ENCODE data around the gene PRKAR1B.
"Not testable (repeated sequence)": the region's sequence is repeated elsewhere in the genome, so short reads cannot be mapped to it uniquely, and the experiment has no call there.

PRKAR1B gene

DNA sequence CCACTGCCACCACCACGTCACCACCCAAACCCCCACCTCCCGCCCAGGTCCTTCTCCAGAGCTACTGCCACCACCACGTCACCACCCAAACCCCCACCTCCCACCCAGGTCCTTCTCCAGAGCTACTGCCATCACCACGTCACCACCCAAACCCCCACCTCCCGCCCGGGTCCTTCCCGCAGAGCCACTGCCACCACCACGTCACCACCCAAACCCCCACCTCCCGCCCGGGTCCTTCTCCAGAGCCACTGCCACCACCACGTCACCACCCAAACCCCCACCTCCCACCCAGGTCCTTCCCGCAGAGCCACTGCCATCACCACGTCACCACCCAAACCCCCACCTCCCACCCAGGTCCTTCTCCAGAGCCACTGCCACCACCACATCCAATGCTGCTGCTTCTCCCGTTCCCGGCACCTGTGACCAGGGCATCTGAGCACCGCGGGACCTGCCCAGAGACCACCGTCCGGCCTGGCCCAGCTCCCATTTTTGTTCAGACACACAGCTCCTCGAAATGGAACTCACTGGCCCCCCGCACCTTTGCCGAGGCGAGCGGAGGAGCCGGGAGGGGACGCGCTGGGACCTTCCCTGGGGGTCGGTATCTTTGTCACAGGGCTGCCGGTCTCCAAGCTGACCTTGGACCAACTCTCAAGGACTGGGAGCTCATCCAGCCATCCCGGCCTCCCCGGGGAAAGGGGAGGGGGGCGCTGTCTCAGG is 174.8 kb downstream of the PRKAR1B start:
- not testable (repeated sequence) for H3K27ac ChIP-seq; DNase-seq (ENCODE audit: low read depth, low spot score)

GRCh38 chr7:551615-551970 is 175.5 kb downstream of the PRKAR1B start:
- DNase-seq (ENCODE audit: low read depth, low spot score); H3K27ac ChIP-seq: not testable (repeated sequence)

GRCh38 chr7:550881-551614 is 176.0 kb downstream of the PRKAR1B start:
- no peak overlapping the region for H3K27ac ChIP-seq
- no peak for DNase-seq (ENCODE audit: low read depth, low spot score)

DNA sequence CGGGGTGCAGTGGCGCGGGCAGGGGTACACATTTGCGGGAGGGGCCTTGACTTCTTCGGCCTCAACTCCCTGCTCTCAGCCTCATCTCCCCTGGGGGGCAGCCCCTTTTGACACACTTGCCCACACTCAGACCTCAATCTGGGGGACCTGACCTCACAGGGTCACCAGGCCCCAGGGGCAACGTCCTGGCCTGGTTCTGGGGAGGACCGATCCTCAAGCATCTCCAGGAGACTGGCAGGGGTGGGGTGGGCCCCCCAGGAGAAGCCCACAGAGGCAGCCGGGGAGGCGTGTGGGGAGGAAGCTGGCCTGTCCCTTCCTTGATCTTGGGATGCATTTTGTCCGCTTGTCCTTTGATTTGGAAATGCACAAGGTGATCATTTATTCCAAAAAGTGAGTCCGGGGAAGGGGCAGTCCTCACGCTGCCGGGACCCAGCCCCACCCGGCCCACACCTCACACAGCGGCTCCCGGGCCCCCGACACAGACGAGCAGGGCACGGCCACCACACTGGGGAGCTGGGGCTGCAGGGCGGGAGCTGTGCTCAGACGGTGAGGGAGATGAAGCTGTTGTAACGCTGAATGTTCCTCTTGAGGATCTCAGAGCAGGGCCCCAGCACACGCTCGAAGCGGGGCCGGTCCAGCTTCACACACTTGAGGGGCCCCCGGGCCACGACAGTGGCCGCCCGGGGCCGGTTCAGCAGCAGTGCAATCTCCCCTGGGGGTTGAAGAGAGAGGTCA is 177.0 kb downstream of the PRKAR1B start:
- H3K27ac ChIP-seq: no peak overlapping the region
- DNase-seq (ENCODE audit: low read depth, low spot score): no peak

DNA sequence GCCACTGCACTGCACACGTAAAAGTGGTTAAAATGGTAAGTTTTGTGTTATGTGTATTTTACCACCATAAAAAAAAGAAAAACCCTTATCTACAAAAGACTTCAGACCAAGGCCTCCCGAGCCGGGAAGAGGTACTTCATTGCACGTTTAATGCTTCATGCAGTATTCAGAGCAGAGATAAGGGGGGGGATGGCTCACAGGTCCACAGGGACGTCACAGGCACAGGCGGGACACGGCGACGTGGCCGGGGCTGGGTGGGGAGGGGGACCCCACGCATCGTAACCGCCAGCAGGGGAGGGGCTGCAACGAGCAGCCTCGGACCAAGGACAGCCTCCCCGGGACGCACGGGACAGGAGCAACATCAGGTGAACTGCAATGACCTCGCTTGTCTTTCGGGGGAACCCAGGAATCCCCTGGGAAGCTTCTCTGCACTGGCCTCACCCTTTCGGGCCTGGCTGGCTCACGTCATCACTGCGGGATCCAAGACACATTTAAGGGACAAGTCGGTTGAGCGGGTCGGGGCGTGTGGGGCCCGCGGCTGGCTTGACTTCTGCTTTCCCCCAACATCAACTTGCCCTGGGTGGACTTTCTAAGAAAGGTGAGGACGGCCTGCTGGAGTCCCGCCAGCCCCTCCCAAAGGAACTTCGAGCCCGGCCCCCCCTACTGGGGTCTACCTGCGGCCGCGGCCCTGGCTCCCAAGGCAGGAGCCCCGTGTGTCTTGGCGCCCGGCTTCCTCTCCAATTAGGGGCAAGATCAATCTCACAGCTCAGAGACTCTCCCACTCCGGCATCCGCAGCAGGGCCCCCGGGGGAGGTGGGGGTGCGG is 177.8 kb downstream of the PRKAR1B start:
- no peak overlapping the region for H3K27ac ChIP-seq
- DNase-seq (ENCODE audit: low read depth, low spot score): no peak

DNA sequence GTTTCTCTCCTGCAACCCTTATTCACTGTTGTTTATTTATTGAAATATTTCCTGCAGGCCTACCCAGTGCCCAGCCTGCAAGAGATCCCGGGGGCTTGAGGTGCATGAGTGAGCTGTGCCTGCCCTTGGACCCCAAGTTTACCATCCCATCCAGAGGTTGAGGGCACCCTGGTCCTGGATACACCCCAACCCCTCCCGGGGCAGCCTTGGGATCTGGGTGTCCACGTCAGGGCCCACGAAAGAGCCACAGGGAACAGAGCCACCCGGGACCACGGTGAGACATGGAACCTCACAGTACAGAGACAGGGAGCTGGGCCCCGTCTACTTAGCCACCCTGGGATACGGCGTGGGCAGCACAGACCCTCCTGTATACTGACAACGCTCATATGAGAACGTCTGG is 178.7 kb downstream of the PRKAR1B start:
- DNase-seq (ENCODE audit: low read depth, low spot score): no peak
- H3K27ac ChIP-seq: no peak overlapping the region

- no peak overlapping the region for H3K27ac ChIP-seq
- DNase-seq (ENCODE audit: low read depth, low spot score): no peak
Observed at GRCh38 chr7:545470-545869, 181.6 kb downstream of the PRKAR1B start.

GRCh38 chr7:544338-545221 is 182.5 kb downstream of the PRKAR1B start:
- H3K27ac ChIP-seq: no peak overlapping the region
- DNase-seq (ENCODE audit: low read depth, low spot score): no peak

GRCh38 chr7:543501-544337 is 183.4 kb downstream of the PRKAR1B start:
- DNase-seq (ENCODE audit: low read depth, low spot score): no peak
- peak overlapping the region; percentile 40 for H3K27ac ChIP-seq

- H3K27ac ChIP-seq: peak overlapping the region; percentile 40
Observed at GRCh38 chr7:542713-543500, 184.2 kb downstream of the PRKAR1B start.

DNA sequence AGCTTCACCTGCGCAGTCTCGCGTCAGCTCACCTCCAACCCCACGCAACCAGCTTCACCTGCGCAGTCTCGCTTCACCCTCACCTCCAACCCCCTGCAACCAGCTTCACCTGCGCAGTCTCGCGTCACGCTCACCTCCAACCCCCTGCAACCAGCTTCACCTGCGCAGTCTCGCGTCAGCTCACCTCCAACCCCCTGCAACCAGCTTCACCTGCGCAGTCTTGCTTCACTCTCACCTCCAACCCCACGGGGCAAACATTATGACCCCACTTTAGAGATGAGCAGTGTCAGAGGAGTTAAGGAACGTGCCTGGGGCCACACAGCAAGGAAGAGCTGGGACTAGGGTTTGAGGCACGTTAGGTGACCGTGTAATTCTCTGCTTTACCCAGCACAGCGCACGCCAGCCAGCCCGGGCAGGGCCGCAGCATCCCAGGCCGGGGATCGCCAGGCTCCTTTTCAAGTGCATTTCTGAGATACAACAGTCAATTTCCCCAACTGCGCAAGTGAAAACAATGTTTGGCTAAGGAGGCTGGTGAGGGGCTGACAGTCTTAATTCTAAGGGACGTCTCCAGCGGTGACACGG is 184.9 kb downstream of the PRKAR1B start:
- H3K27ac ChIP-seq: no peak overlapping the region
- DNase-seq (ENCODE audit: low read depth, low spot score): no peak

More at GRCh38 chr7:542713-543500, 184.2 kb downstream of the PRKAR1B start:
- DNase-seq (ENCODE audit: low read depth, low spot score): no peak

- no peak for DNase-seq (ENCODE audit: low read depth, low spot score)
- no peak overlapping the region for H3K27ac ChIP-seq
Observed at GRCh38 chr7:541661-542060, 185.4 kb downstream of the PRKAR1B start.

DNA sequence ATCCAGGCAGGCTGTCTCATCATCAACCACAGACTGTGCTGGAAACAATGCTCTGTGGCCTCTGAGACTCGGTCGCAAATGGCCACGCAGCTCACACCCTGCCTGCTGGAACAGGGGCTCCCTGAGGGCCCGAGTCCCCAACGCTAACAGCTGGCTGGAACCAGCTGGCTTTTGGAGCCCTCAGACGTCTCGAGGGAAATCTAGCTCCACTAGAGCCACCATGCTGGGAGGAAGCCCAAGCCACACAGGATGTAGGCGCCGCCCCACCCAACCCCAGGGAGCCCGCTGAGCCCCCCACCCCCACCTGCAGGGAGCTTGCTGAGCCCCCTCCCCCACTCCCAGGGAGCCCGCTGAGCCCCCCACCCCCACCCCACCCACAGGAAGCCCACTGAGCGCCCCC is 186.1 kb downstream of the PRKAR1B start:
- no peak for DNase-seq (ENCODE audit: low read depth, low spot score)
- H3K27ac ChIP-seq: no peak overlapping the region

DNA sequence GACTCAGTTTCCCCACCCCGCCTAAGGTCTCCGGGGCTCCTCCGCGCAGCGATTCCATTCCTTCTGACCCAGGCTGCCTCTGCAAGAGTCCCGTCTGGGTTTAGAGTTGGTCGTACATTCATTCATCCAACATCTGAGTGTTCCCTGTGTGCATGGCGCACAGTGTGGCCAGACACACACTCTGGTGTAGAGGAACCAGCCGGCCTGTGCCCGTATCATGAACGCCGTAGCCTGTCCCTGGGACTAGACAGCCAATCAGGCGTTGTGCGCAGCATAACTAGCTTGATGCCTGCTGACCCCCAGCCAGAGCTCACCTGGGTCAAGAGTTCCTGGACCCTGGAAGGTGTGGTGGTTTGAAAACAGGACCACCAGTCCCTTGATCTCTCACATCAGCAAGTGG is 186.5 kb downstream of the PRKAR1B start:
- peak overlapping the region; percentile 95 for H3K27ac ChIP-seq
- no peak for DNase-seq (ENCODE audit: low read depth, low spot score)

GRCh38 chr7:539731-540411 is 187.2 kb downstream of the PRKAR1B start:
- peak; percentile 55 for DNase-seq (ENCODE audit: low read depth, low spot score)
- peak overlapping the region; percentile 95 for H3K27ac ChIP-seq

- no peak for DNase-seq (ENCODE audit: low read depth, low spot score)
- peak overlapping the region; percentile 95 for H3K27ac ChIP-seq
Observed at GRCh38 chr7:538764-539685, 188.1 kb downstream of the PRKAR1B start.

Measured in epithelial cell of prostate (primary cell).